ENCODE measurements around the gene TTLL10.

TTLL10 gene

DNA sequence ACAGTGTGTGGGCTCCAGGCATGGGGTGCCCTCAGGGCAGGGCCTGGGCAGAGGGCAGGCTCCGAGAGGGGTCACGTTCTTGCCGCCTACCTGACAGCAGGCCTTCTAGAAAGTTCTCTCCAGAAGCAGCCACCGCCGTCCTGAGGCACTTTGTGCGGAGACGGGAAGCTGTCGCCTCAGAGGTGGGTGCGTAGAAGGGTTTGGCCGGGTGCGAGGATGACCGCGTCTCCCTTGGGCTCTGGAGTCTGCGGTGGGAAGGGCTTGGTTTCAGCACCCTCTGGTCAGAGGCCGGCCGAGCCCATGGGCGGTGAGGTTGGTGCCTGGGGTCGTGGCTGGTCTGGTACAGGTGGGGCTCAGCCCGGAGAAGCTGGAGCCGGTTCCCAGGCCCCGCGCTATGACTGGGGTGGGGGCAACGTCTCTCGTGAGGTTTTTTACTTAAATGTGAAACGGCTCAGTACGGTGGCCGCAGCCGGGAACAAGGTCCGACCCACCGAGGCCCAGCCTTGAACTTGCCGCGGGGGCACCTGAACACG, 10.1 kb upstream of the TTLL10 start:
- DNase-seq (ENCODE audit: insufficient read length) (no peak), FAIRE-seq (no peak)
- no peak for TF ChIP-seq POLR2AphosphoS5 (IDR thresholded peaks at IDR 0.05; ENCODE audit: low read depth, low read length)
- TF ChIP-seq POLR2A (IDR thresholded peaks at IDR 0.05; ENCODE audit: low read depth, low read length): no peak
- no peak for TF ChIP-seq TAF1 (IDR thresholded peaks at IDR 0.05; ENCODE audit: borderline replicate concordance, low read depth, low read length)

DNA sequence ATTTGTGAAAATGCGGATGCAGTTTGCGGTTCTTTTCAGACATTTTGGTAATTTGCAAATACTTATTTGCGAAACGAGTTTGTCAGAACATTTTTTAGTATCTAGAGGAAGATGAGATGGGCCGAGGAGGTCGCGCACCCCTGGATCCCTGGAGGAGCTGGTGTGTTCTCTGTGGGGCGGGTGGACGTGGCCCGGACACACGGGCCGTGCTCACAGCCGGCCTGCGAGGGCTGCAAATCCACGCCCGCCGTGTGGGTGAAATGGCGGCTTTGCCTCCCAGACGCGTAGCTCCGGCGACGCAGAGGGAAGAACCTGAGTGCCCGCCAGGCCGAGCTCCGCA, 9.3 kb upstream of the TTLL10 start:
- no peak for FAIRE-seq
- TF ChIP-seq POLR2AphosphoS5 (IDR thresholded peaks at IDR 0.05; ENCODE audit: low read depth, low read length) (no peak), POLR2A (IDR thresholded peaks at IDR 0.05; ENCODE audit: low read depth, low read length) (no peak), TAF1 (IDR thresholded peaks at IDR 0.05; ENCODE audit: borderline replicate concordance, low read depth, low read length) (no peak)
- DNase-seq (ENCODE audit: insufficient read length): no peak

DNA sequence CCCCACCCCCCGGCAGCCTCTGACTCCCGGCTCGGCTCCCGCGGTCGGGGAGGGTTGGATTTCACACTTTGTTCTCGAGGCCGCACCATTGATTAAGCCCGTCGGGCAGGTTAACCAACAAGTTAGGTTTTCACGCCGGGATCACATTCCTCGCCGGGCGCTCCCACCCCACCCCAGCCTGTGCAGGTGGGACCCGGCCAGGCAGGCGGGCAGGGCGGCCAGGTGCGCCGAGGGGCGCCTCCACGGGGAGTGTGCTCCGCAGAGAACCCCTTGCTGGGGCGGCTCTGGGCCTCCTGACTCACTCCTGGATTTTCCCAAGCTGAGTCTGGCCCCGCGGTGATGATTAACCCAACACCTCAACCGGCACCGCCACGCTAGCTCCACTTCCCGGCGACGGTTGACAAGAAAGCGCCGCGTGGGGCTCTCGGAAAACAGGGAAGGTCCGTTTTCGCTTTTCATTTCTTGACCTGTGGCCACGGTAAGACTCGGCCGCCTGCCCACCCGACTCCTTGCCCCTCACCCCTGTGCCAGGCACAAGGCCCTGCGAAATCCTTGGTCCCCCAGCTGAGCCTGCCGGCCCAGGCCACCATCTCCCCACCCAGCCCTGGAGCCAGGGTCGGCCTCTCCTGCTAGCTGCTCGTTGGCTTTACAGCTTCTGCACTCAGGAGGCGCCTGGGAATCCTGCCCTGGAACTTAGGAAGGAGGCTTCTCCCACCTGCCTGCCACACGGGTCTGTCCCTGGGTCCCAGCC, 8.8 kb upstream of the TTLL10 start:
- TF ChIP-seq TAF1 (IDR thresholded peaks at IDR 0.05; ENCODE audit: borderline replicate concordance, low read depth, low read length): no peak
- TF ChIP-seq POLR2AphosphoS5 (IDR thresholded peaks at IDR 0.05; ENCODE audit: low read depth, low read length): no peak
- TF ChIP-seq POLR2A (IDR thresholded peaks at IDR 0.05; ENCODE audit: low read depth, low read length): no peak
- FAIRE-seq: no peak
- no peak for DNase-seq (ENCODE audit: insufficient read length)

DNA sequence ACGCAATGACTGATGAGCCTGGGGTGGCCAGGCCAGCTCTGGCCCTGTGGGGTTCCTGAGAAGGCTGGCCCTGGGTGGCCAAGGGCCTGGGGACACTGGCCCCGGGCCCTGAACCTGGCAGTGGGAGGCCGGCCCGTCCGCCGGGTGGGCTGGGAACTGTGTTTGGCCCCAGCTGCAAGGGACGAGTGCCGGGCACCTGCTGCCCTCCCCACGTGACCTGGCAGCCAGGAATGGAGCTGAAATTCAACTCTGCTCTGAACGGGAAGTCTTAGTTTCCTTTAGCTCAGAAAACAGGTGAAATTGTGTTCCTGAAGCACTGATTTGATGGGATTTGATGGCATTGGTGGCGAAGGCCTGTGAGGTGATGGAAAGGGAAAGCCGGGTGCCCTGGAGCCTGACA, 8.2 kb upstream of the TTLL10 start:
- FAIRE-seq (no peak), DNase-seq (ENCODE audit: insufficient read length) (no peak)
- TF ChIP-seq POLR2AphosphoS5 (IDR thresholded peaks at IDR 0.05; ENCODE audit: low read depth, low read length) (no peak), POLR2A (IDR thresholded peaks at IDR 0.05; ENCODE audit: low read depth, low read length) (no peak), TAF1 (IDR thresholded peaks at IDR 0.05; ENCODE audit: borderline replicate concordance, low read depth, low read length) (no peak)

DNA sequence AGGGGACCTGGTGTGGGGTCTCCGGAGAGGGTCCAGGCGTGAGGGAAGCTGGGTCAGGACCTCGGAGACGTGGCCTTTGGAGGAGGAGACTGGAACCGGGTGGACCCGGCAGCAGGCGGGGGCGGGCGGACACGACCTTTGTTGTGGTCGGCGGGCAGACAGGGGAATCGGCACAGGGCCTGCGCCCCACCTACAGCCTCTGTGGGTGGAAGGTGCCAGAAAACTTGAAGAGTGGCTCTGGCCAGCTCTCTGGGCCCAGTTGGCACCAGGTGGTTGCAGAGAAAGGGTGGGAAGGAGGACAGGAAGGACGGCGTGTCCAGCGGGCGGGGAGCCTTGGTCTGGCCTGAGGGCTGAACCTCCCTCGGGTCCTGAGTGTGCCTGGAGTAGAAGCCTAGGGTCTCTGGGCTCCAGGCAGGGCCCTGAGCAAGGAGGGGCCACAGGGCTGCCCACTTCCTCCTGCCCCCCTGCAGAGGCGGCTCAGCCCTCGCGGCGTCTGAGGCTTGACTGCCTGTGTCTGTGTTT, 7.7 kb upstream of the TTLL10 start:
- FAIRE-seq (no peak), DNase-seq (ENCODE audit: insufficient read length) (no peak)
- no peak for TF ChIP-seq POLR2A (IDR thresholded peaks at IDR 0.05; ENCODE audit: low read depth, low read length)
- TF ChIP-seq TAF1 (IDR thresholded peaks at IDR 0.05; ENCODE audit: borderline replicate concordance, low read depth, low read length): no peak
- no peak for TF ChIP-seq POLR2AphosphoS5 (IDR thresholded peaks at IDR 0.05; ENCODE audit: low read depth, low read length)

GRCh38 chr1:1166642-1167397, 6.9 kb upstream of the TTLL10 start:
- no peak for TF ChIP-seq TAF1 (IDR thresholded peaks at IDR 0.05; ENCODE audit: borderline replicate concordance, low read depth, low read length)
- TF ChIP-seq POLR2A (IDR thresholded peaks at IDR 0.05; ENCODE audit: low read depth, low read length): no peak
- TF ChIP-seq POLR2AphosphoS5 (IDR thresholded peaks at IDR 0.05; ENCODE audit: low read depth, low read length): no peak
- FAIRE-seq (no peak), DNase-seq (ENCODE audit: insufficient read length) (no peak)

DNA sequence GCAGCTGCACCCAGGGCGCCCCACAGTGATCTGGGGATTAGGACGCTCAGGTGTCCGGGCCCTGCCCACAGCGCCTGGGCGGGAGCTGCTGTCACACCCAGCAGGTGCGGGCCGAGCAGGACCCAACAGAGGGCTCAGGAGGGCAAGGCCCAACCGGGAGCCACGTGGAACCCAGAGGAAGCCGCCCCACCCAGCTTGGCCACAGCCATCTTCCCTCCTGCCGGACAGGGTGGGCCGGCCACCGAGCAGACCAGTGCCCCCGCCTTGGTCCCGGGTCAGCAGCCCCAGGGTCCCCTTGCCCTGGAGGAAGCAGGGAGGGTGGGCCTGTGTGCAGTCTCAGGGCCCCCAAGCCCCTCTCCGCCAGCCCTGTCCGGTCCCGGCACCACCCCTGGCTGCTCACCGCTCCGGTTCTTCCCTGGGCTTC, 6.3 kb upstream of the TTLL10 start:
- DNase-seq (ENCODE audit: insufficient read length) (no peak), FAIRE-seq (no peak)
- TF ChIP-seq TAF1 (IDR thresholded peaks at IDR 0.05; ENCODE audit: borderline replicate concordance, low read depth, low read length): no peak
- TF ChIP-seq POLR2AphosphoS5 (IDR thresholded peaks at IDR 0.05; ENCODE audit: low read depth, low read length): no peak
- no peak for TF ChIP-seq POLR2A (IDR thresholded peaks at IDR 0.05; ENCODE audit: low read depth, low read length)

- TF ChIP-seq POLR2A (IDR thresholded peaks at IDR 0.05; ENCODE audit: low read depth, low read length) (no peak), POLR2AphosphoS5 (IDR thresholded peaks at IDR 0.05; ENCODE audit: low read depth, low read length) (no peak)
- DNase-seq (ENCODE audit: insufficient read length): no peak
- no peak for FAIRE-seq
Measured at GRCh38 chr1:1167841-1168450, 5.7 kb upstream of the TTLL10 start.

GRCh38 chr1:1168451-1169411, 4.9 kb upstream of the TTLL10 start:
- TF ChIP-seq POLR2AphosphoS5 (IDR thresholded peaks at IDR 0.05; ENCODE audit: low read depth, low read length): no peak
- no peak for TF ChIP-seq TAF1 (IDR thresholded peaks at IDR 0.05; ENCODE audit: borderline replicate concordance, low read depth, low read length)

GRCh38 chr1:1169429-1170214, 4.1 kb upstream of the TTLL10 start:
- FAIRE-seq (no peak), DNase-seq (ENCODE audit: insufficient read length) (no peak)
- no peak for TF ChIP-seq POLR2A (IDR thresholded peaks at IDR 0.05; ENCODE audit: low read depth, low read length)
- TF ChIP-seq TAF1 (IDR thresholded peaks at IDR 0.05; ENCODE audit: borderline replicate concordance, low read depth, low read length): no peak
- TF ChIP-seq POLR2AphosphoS5 (IDR thresholded peaks at IDR 0.05; ENCODE audit: low read depth, low read length): no peak

More at GRCh38 chr1:1168451-1169411, 4.9 kb upstream of the TTLL10 start:
- FAIRE-seq (no peak), DNase-seq (ENCODE audit: insufficient read length) (no peak)
